ENCODE data around the gene BCAS4. TPM values are rescaled to one million over a fixed set of nuclear protein-coding genes. Genes with fewer than 3 reads are reported as not detected.

BCAS4 gene
- total RNA-seq, 1 experiment from 2014 or later = 13.5 TPM

GRCh38 chr20:50747275-50747674 is 47.6 kb upstream of the BCAS4 start:
- H3K27me3 Mint-ChIP-seq (ENCODE audit: unreplicated experiment) = no peaks in the 10 kb centered on the region
- peak overlapping the region; percentile 63 for H3K4me3 Mint-ChIP-seq (ENCODE audit: low read depth, unreplicated experiment)
- peaks cover 97% of the 10 kb centered on the region for H3K36me3 Mint-ChIP-seq (ENCODE audit: insufficient read depth, unreplicated experiment)
- no peaks in the 10 kb centered on the region for H3K9me3 Mint-ChIP-seq (ENCODE audit: low read depth, unreplicated experiment)
- no peak for TF ChIP-seq CTCF (IDR thresholded peaks at IDR 0.05; ENCODE audit: unreplicated experiment)
- CTCF ChIA-PET = interaction anchor here (0.8 to 8.0 kb wide), 8 partner anchors 8 to 122 kb away, joined by 4 to 67 read pairs (median 9); no protein-coding TSS in a partner anchor
- peak overlapping the region; percentile 86 for H3K27ac Mint-ChIP-seq (ENCODE audit: unreplicated experiment)
- peaks cover 89% of the 10 kb centered on the region for H3K4me1 Mint-ChIP-seq (ENCODE audit: low read depth, unreplicated experiment)
- intact Hi-C loops (cut with micrococcal nuclease; ENCODE audit: unreplicated experiment) = loop anchor here (2.0 to 5.0 kb wide), 3 partner anchors 40 to 120 kb away; no protein-coding TSS in a partner anchor
- DNase-seq = no peak
- BruUV-seq (replicated peaks) = no TSS peak

- Mint-ChIP-seq H3K27me3 (ENCODE audit: unreplicated experiment) (no peaks in the 10 kb centered on the region), H3K27ac (ENCODE audit: unreplicated experiment) (peak overlapping the region; percentile 86), H3K4me3 (ENCODE audit: low read depth, unreplicated experiment) (peak overlapping the region; percentile 39), H3K9me3 (ENCODE audit: low read depth, unreplicated experiment) (no peaks in the 10 kb centered on the region), H3K36me3 (ENCODE audit: insufficient read depth, unreplicated experiment) (peaks cover 95% of the 10 kb centered on the region), H3K4me1 (ENCODE audit: low read depth, unreplicated experiment) (peaks cover 67% of the 10 kb centered on the region)
- TSS peak; percentile 15 for BruUV-seq (replicated peaks)
- DNase-seq = no peak
- TF ChIP-seq CTCF (IDR thresholded peaks at IDR 0.05; ENCODE audit: unreplicated experiment) = no peak
- intact Hi-C loops (cut with micrococcal nuclease; ENCODE audit: unreplicated experiment) = no loop called here
- CTCF ChIA-PET = interaction anchor here (0.6 to 7.3 kb wide), 12 partner anchors 9 to 239 kb away, joined by 3 to 50 read pairs (median 9); no protein-coding TSS in a partner anchor
These were observed 44.7 kb upstream of the BCAS4 start for GRCh38 chr20:50750145-50750671.

GRCh38 chr20:50753152-50753551 is 41.7 kb upstream of the BCAS4 start:
- peaks cover 49% of the 10 kb centered on the region for H3K4me1 Mint-ChIP-seq (ENCODE audit: low read depth, unreplicated experiment)
- no peaks in the 10 kb centered on the region for H3K9me3 Mint-ChIP-seq (ENCODE audit: low read depth, unreplicated experiment)
- no peak for TF ChIP-seq CTCF (IDR thresholded peaks at IDR 0.05; ENCODE audit: unreplicated experiment)
- BruUV-seq (replicated peaks) = no TSS peak
- peak overlapping the region; percentile 8 for H3K27ac Mint-ChIP-seq (ENCODE audit: unreplicated experiment)
- CTCF ChIA-PET = interaction anchor here (0.6 to 1.6 kb wide), 5 partner anchors 9 to 36 kb away, joined by 3 to 8 read pairs (median 3); no protein-coding TSS in a partner anchor
- no peaks in the 10 kb centered on the region for H3K27me3 Mint-ChIP-seq (ENCODE audit: unreplicated experiment)
- no peak for DNase-seq
- intact Hi-C loops (cut with micrococcal nuclease; ENCODE audit: unreplicated experiment) = no loop called here
- no peak overlapping the region for H3K4me3 Mint-ChIP-seq (ENCODE audit: low read depth, unreplicated experiment)
- peaks cover 84% of the 10 kb centered on the region for H3K36me3 Mint-ChIP-seq (ENCODE audit: insufficient read depth, unreplicated experiment)

GRCh38 chr20:50754420-50754819 is 40.4 kb upstream of the BCAS4 start:
- BruUV-seq (replicated peaks) = no TSS peak
- no peak for DNase-seq
- peaks cover 84% of the 10 kb centered on the region for H3K36me3 Mint-ChIP-seq (ENCODE audit: insufficient read depth, unreplicated experiment)
- no peak for TF ChIP-seq CTCF (IDR thresholded peaks at IDR 0.05; ENCODE audit: unreplicated experiment)
- H3K27me3 Mint-ChIP-seq (ENCODE audit: unreplicated experiment) = no peaks in the 10 kb centered on the region
- peaks cover 50% of the 10 kb centered on the region for H3K4me1 Mint-ChIP-seq (ENCODE audit: low read depth, unreplicated experiment)
- CTCF ChIA-PET = interaction anchor here (1.1 to 1.6 kb wide), 3 partner anchors 8 to 92 kb away, joined by 3 to 8 read pairs (median 4); no protein-coding TSS in a partner anchor
- H3K4me3 Mint-ChIP-seq (ENCODE audit: low read depth, unreplicated experiment) = no peak overlapping the region
- intact Hi-C loops (cut with micrococcal nuclease; ENCODE audit: unreplicated experiment) = no loop called here
- no peaks in the 10 kb centered on the region for H3K9me3 Mint-ChIP-seq (ENCODE audit: low read depth, unreplicated experiment)
- peak overlapping the region; percentile 78 for H3K27ac Mint-ChIP-seq (ENCODE audit: unreplicated experiment)

Measured in Calu3 (cell line).